Peyer's patch (tissue), 4 donors: ENCODE results near the gene CHST8.

Source experiments
- POLR2A ChIP-seq, 2 donors: fragments of 450-650 bp; IDR thresholded peaks; one replicate each; pipeline ENCODE4 v1.5.1; 2017; ENCODE audit warnings: antibody characterized with exemption in 2 of 2, mild to moderate bottlenecking in 2 of 2, moderate library complexity in 2 of 2
- TF ChIP-seq, protein P1 (sequence below), 6 experiments: fragments of 450-650 bp in 4 of 6; fragments of 200-600 bp in 2 of 6; sonication (generic) in 1 of 6; IDR thresholded peaks; one replicate each; pipeline ENCODE4 v1.5.1; 2017 to 2019; ENCODE audit warnings: antibody characterized with exemption in 6 of 6, mild to moderate bottlenecking in 3 of 6, moderate library complexity in 1 of 6

DNA sequence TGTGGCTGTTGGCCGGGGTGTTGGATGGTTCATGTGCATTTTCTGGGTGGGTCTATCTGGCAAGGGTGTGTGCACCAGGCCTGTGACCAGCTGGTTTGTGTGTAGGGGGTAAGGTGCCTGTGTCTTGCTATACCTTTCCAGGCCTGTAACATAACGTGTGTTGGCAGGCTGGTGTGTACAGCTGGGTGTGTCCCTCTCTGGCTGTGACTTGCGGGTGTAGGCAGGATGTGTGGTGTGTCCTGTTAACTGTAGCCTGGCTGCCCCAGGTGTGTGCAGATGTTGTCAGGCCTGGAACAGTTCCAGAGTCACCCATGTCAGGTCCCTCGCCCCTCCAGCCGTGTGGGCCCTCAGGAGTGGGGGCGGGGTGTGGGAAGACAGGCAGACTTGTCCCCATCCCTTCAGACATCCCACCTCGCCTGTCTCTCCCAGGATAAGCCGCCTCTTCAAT lies 184.7 kb downstream of the CHST8 start:
- TF ChIP-seq, protein P1, sequence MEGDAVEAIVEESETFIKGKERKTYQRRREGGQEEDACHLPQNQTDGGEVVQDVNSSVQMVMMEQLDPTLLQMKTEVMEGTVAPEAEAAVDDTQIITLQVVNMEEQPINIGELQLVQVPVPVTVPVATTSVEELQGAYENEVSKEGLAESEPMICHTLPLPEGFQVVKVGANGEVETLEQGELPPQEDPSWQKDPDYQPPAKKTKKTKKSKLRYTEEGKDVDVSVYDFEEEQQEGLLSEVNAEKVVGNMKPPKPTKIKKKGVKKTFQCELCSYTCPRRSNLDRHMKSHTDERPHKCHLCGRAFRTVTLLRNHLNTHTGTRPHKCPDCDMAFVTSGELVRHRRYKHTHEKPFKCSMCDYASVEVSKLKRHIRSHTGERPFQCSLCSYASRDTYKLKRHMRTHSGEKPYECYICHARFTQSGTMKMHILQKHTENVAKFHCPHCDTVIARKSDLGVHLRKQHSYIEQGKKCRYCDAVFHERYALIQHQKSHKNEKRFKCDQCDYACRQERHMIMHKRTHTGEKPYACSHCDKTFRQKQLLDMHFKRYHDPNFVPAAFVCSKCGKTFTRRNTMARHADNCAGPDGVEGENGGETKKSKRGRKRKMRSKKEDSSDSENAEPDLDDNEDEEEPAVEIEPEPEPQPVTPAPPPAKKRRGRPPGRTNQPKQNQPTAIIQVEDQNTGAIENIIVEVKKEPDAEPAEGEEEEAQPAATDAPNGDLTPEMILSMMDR (IDR thresholded peaks at IDR 0.05), result no peak
- TF ChIP-seq POLR2A (IDR thresholded peaks at IDR 0.05), result no peak
